ENCODE results near the gene CRYBG2.

The CRYBG2 gene

DNA sequence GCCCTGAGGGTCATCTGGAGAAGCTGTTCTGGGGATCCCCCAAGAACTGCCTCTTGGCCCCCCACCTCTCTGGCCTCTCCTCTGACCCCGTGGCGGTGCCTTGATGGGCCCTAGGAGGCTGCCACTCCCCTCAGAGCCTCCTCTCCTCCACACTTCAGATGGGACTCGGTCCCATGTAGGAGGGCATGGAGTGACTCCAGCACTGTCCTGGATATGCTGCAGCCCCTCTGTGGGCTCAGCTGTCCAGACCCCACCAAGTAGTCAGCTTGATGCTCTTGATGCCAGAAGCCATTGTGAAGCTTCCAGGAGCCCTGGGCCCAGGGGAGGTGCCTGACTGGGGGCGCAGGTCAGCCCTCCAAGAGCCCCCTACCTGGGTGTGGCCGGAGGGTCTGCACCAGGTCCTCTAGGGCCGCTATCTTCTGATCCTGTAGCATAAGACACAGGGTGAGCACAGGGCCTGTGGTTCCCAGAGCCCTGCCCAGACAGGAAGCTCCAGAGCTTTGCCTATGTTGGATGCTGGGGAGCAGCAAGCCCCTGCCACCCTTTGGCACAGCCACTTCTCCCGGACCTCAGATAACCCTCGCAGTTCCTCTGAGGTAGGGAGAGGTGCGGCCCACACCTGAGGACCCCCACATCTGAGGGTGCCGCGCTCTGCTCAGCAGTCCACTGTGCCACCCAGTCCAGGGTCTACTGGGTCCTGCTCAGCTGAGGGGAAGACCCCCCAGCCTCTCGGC is 56.7 kb downstream of the CRYBG2 start:
- H2BK15ac ChIP-seq (ENCODE audit: low read depth, poor library complexity, severe bottlenecking): no peak overlapping the region
- H2AK5ac ChIP-seq (ENCODE audit: low read length, severe bottlenecking): no peak overlapping the region
- H3K23ac ChIP-seq (ENCODE audit: low read length in 2 of 2): no peak overlapping the region
- H3K14ac ChIP-seq (ENCODE audit: low read length in 2 of 2): no peak overlapping the region
- no peak overlapping the region for H3K4ac ChIP-seq (ENCODE audit: low read depth in 1 of 2, low read length in 2 of 2)
- WGBS: 94% methylated on average over 12 of the region's 12 CpGs
- H3K27me3 ChIP-seq (ENCODE audit: control insufficient read depth in 1 of 2, insufficient read depth in 1 of 2, low read length in 2 of 2): no peaks in the 10 kb centered on the region
- H2AFZ ChIP-seq (ENCODE audit: low read depth, low read length): no peak overlapping the region
- H2BK120ac ChIP-seq (ENCODE audit: low read depth, low read length): peak overlapping the region; percentile 23
- no peak overlapping the region for H2BK5ac ChIP-seq (ENCODE audit: low read depth, low read length, poor library complexity, severe bottlenecking)
- DNase-seq: no peak
- peak overlapping the region in 1 of 2 experiments; percentile 71 for H2BK12ac ChIP-seq (ENCODE audit: low read length in 2 of 2)
- H3K9me3 ChIP-seq (ENCODE audit: control insufficient read depth, low read length): no peaks in the 10 kb centered on the region
- peaks cover 12% of the 10 kb centered on the region for H3K79me1 ChIP-seq (replicated peaks; ENCODE audit: low read length, poor library complexity, severe bottlenecking)
- H3K36me3 ChIP-seq (ENCODE audit: control insufficient read depth in 1 of 2, insufficient read depth in 2 of 2, low read depth in 1 of 2, low read length in 2 of 2): peaks cover 22 to 41% of the 10 kb centered on the region in 2 experiments
- no peak overlapping the region for H3K9ac ChIP-seq (ENCODE audit: low read length)
- no peak overlapping the region for H3K18ac ChIP-seq (ENCODE audit: low read depth in 1 of 2, low read length in 2 of 2)
- no peak overlapping the region for H3K4me2 ChIP-seq (ENCODE audit: low read length, poor library complexity, severe bottlenecking)
- H4K8ac ChIP-seq (ENCODE audit: low read length): no peak overlapping the region
- H3K27ac ChIP-seq (ENCODE audit: low read length, poor library complexity, severe bottlenecking): no peak overlapping the region
- H3K4me1 ChIP-seq (ENCODE audit: control insufficient read depth, insufficient read depth, low read depth, low read length): peaks cover 6% of the 10 kb centered on the region
- H3K4me3 ChIP-seq (ENCODE audit: insufficient read depth in 1 of 2, low read depth in 1 of 2, low read length in 2 of 2): no peak overlapping the region
- no peak overlapping the region for H4K91ac ChIP-seq (ENCODE audit: low read length)

DNA sequence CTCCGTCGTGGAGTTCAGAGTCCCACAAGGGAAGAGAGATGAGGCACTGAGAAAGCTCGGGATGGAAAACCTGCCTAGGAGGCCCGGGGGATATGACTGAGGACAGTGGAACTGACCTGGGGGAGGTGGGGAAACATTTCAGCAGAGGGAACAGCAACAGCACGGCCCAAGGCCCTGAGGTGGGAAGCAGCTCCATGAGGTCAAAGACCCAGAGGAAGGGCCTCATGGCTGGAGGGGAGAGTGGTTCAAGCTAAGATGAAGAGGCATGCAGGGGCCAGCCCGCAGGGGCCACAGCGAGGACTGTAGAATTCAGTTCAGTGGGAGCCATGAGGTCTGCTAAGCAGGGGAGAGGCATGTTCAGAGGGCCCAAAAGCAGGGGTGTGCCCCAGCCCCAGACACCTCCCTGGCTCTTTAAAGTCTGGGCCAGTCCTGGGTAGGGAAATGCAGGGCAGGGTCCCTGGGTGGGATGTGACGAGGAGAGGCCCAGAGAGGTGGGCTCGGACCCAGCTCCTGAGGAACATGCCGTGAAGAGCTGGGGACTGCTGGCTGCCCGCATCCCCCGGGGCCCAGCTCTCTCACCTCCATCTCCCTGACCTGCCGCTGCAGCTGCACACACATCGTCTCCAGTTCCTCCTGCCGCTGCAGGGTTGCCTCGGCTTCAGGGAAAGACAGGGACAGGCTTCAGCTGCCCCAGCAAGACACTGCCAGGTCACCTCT is 57.4 kb downstream of the CRYBG2 start:
- no peak overlapping the region for H3K4ac ChIP-seq (ENCODE audit: low read depth in 1 of 2, low read length in 2 of 2)
- H2BK120ac ChIP-seq (ENCODE audit: low read depth, low read length): no peak overlapping the region
- peaks cover 9% of the 10 kb centered on the region for H3K79me1 ChIP-seq (replicated peaks; ENCODE audit: low read length, poor library complexity, severe bottlenecking)
- no peak overlapping the region for H2BK15ac ChIP-seq (ENCODE audit: low read depth, poor library complexity, severe bottlenecking)
- no peak overlapping the region for H3K9ac ChIP-seq (ENCODE audit: low read length)
- H3K4me3 ChIP-seq (ENCODE audit: insufficient read depth in 1 of 2, low read depth in 1 of 2, low read length in 2 of 2): no peak overlapping the region
- no peak overlapping the region for H2BK5ac ChIP-seq (ENCODE audit: low read depth, low read length, poor library complexity, severe bottlenecking)
- H2AK5ac ChIP-seq (ENCODE audit: low read length, severe bottlenecking): no peak overlapping the region
- H2BK12ac ChIP-seq (ENCODE audit: low read length in 2 of 2): no peak overlapping the region
- H3K9me3 ChIP-seq (ENCODE audit: control insufficient read depth, low read length): no peaks in the 10 kb centered on the region
- H3K27ac ChIP-seq (ENCODE audit: low read length, poor library complexity, severe bottlenecking): no peak overlapping the region
- H3K4me2 ChIP-seq (ENCODE audit: low read length, poor library complexity, severe bottlenecking): no peak overlapping the region
- WGBS: 90% methylated on average over 16 of the region's 16 CpGs
- H3K4me1 ChIP-seq (ENCODE audit: control insufficient read depth, insufficient read depth, low read depth, low read length): peaks cover 8% of the 10 kb centered on the region
- H2AFZ ChIP-seq (ENCODE audit: low read depth, low read length): no peak overlapping the region
- H4K8ac ChIP-seq (ENCODE audit: low read length): no peak overlapping the region
- no peak overlapping the region for H3K23ac ChIP-seq (ENCODE audit: low read length in 2 of 2)
- no peak for DNase-seq
- H4K91ac ChIP-seq (ENCODE audit: low read length): no peak overlapping the region
- H3K36me3 ChIP-seq (ENCODE audit: control insufficient read depth in 1 of 2, insufficient read depth in 2 of 2, low read depth in 1 of 2, low read length in 2 of 2): peaks cover 22 to 38% of the 10 kb centered on the region in 2 experiments
- H3K18ac ChIP-seq (ENCODE audit: low read depth in 1 of 2, low read length in 2 of 2): no peak overlapping the region
- H3K14ac ChIP-seq (ENCODE audit: low read length in 2 of 2): no peak overlapping the region
- H3K27me3 ChIP-seq (ENCODE audit: control insufficient read depth in 1 of 2, insufficient read depth in 1 of 2, low read length in 2 of 2): no peaks in the 10 kb centered on the region

DNA sequence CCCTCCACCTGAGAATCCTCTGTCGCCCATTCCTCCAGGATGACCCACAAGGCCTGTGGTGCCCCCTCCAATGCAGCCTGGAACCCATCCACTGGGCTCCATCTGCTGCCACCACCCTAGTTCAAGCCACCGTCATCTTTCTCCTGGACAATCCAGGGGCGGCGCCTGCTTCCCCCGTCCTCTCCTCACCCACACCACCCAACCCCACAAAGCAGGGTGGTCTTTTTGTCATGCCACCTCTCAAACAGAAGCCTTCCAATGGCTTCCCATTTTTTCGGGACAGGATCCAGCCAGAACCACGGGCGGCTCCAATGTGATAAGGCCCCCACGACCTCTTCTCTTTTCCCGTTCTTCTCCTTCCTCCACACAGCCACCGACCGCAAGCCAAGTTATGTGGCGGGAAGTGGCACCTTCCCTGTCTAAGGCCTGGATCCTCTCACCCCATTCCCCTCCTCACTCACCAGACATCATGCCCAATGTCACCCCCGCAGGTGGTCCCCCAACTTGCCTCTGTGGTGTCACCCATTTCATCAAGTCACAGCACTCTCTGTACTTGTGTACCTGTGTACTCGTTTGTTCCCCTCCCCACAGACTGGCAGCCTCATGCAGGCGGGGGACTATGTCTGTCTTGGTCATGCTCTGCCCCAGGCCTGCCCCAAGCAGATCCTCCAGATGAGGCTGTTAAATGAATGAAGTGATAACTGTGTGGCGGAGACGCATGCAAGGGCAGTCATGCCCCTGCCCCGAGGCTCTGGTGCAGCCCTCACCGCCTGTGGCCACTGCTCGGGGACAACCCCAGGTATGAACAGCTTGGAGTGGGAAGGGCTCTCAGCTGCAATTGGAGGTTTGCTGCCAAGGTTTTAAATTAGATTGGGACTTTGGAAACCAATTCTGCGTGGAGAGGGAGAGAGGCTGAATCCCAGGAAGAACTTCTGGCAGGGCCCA is 58.5 kb downstream of the CRYBG2 start:
- Histone ChIP-seq H3K18ac (ENCODE audit: low read depth in 1 of 2, low read length in 2 of 2) (no peak overlapping the region), H3K9me3 (ENCODE audit: control insufficient read depth, low read length) (no peaks in the 10 kb centered on the region), H2BK15ac (ENCODE audit: low read depth, poor library complexity, severe bottlenecking) (no peak overlapping the region), H3K4me3 (ENCODE audit: insufficient read depth in 1 of 2, low read depth in 1 of 2, low read length in 2 of 2) (no peak overlapping the region), H3K27me3 (ENCODE audit: control insufficient read depth in 1 of 2, insufficient read depth in 1 of 2, low read length in 2 of 2) (no peaks in the 10 kb centered on the region), H3K4me1 (ENCODE audit: control insufficient read depth, insufficient read depth, low read depth, low read length) (peaks cover 17% of the 10 kb centered on the region), H2BK12ac (ENCODE audit: low read length in 2 of 2) (no peak overlapping the region), H2BK5ac (ENCODE audit: low read depth, low read length, poor library complexity, severe bottlenecking) (no peak overlapping the region), H2BK120ac (ENCODE audit: low read depth, low read length) (no peak overlapping the region), H3K14ac (ENCODE audit: low read length in 2 of 2) (no peak overlapping the region), H3K9ac (ENCODE audit: low read length) (no peak overlapping the region), H2AK5ac (ENCODE audit: low read length, severe bottlenecking) (no peak overlapping the region), H2AFZ (ENCODE audit: low read depth, low read length) (no peak overlapping the region), H3K36me3 (ENCODE audit: control insufficient read depth in 1 of 2, insufficient read depth in 2 of 2, low read depth in 1 of 2, low read length in 2 of 2) (peaks cover 22 to 30% of the 10 kb centered on the region in 2 experiments), H3K27ac (ENCODE audit: low read length, poor library complexity, severe bottlenecking) (no peak overlapping the region), H3K4ac (ENCODE audit: low read depth in 1 of 2, low read length in 2 of 2) (no peak overlapping the region), H3K23ac (ENCODE audit: low read length in 2 of 2) (no peak overlapping the region), H3K79me1 (replicated peaks; ENCODE audit: low read length, poor library complexity, severe bottlenecking) (peaks cover 8% of the 10 kb centered on the region), H3K4me2 (ENCODE audit: low read length, poor library complexity, severe bottlenecking) (no peak overlapping the region), H4K8ac (ENCODE audit: low read length) (no peak overlapping the region), H4K91ac (ENCODE audit: low read length) (no peak overlapping the region)
- DNase-seq: no peak
- WGBS: 92% methylated on average over 22 of the region's 22 CpGs

Data from mesenchymal stem cell (in vitro differentiated cells and primary cell).